Right atrium auricular region (tissue), 2 donors: Measurements from ENCODE around the gene EFNA3. TPM values are rescaled to one million over a fixed set of nuclear protein-coding genes. Genes with fewer than 3 reads are reported as not detected.

Experiments used
- DNase-seq: peaks from one replicate; pipeline ENCODE4 v3.0.0-alpha.2; 2019; ENCODE audit warnings: low spot score
- H3K27ac ChIP-seq, 2 donors: fragments of 200-600 bp; sonication (generic); 1 replicate in 1 of 2; 2 replicates in 1 of 2; pipeline ENCODE4 v1.5.1; 2016 to 2019
- H3K27me3 ChIP-seq, 2 donors: fragments of 200-600 bp; sonication (generic); one replicate each; pipeline versions ENCODE4 v1.5.1 to v1.6.0; 2017 to 2019
- H3K36me3 ChIP-seq: fragments of 200-600 bp; sonication (generic); one replicate; pipeline ENCODE4 v1.5.1; 2016
- H3K4me1 ChIP-seq, 2 donors: fragments of 200-600 bp; sonication (generic); one replicate each; pipeline versions ENCODE4 v1.5.1 to v1.6.0; 2017 to 2019
- H3K4me3 ChIP-seq, 2 donors: fragments of 200-600 bp; sonication (generic); 1 replicate in 1 of 2; 2 replicates in 1 of 2; pipeline ENCODE4 v1.5.1; 2017 to 2019; ENCODE audit warnings: mild to moderate bottlenecking in 1 of 2, moderate library complexity in 1 of 2
- H3K9me3 ChIP-seq, 2 donors: fragments of 200-600 bp; sonication (generic); one replicate each; pipeline ENCODE4 v1.5.1; 2019
- CTCF ChIP-seq, 2 donors: fragments of 200-600 bp; sonication (generic); IDR thresholded peaks; one replicate each; pipeline ENCODE4 v1.5.1; 2019; ENCODE audit warnings: antibody characterized with exemption in 2 of 2
- total RNA-seq, 2 donors: library from RNA; depleted of rRNA; stranded (reverse); fragments of >200 nt; gene quantifications; one replicate each; pipeline ENCODE4 v1.1.0, GENCODE V29; 2016

The EFNA3 gene
- total RNA-seq, 2 donors from 2014 or later, result 3.2 TPM; not detected in 1

GRCh38 chr1:155105604-155106011 lies 27.0 kb downstream of the EFNA3 start:
- TF ChIP-seq CTCF (IDR thresholded peaks at IDR 0.05), result no peak
- Histone ChIP-seq H3K27me3 (no peaks in the 10 kb centered on the region), H3K9me3 (no peaks in the 10 kb centered on the region), H3K4me3 (no peak overlapping the region), H3K27ac (no peak overlapping the region), H3K36me3 (no peaks in the 10 kb centered on the region), H3K4me1 (peaks cover 0 to 15% of the 10 kb centered on the region in 2 donors)
- DNase-seq, result no peak

- Histone ChIP-seq H3K27ac (no peak overlapping the region), H3K27me3 (no peaks in the 10 kb centered on the region), H3K4me3 (no peak overlapping the region), H3K4me1 (peaks cover 0 to 15% of the 10 kb centered on the region in 2 donors), H3K36me3 (no peaks in the 10 kb centered on the region), H3K9me3 (no peaks in the 10 kb centered on the region)
- TF ChIP-seq CTCF (IDR thresholded peaks at IDR 0.05), result no peak
- no peak for DNase-seq
Measured at GRCh38 chr1:155106862-155107261, 28.2 kb downstream of the EFNA3 start.

- no peak overlapping the region for H3K4me3 ChIP-seq
- DNase-seq, result no peak
- no peaks in the 10 kb centered on the region for H3K9me3 ChIP-seq
- no peaks in the 10 kb centered on the region for H3K27me3 ChIP-seq
- peaks cover 0 to 15% of the 10 kb centered on the region in 2 donors for H3K4me1 ChIP-seq
- H3K36me3 ChIP-seq, result no peaks in the 10 kb centered on the region
- no peak overlapping the region for H3K27ac ChIP-seq
- no peak for TF ChIP-seq CTCF (IDR thresholded peaks at IDR 0.05)
Measured at GRCh38 chr1:155107309-155108264, 28.9 kb downstream of the EFNA3 start.

- H3K4me1 ChIP-seq, result peaks cover 0 to 15% of the 10 kb centered on the region in 2 donors
- no peak overlapping the region for H3K27ac ChIP-seq
- DNase-seq, result no peak
- no peak for TF ChIP-seq CTCF (IDR thresholded peaks at IDR 0.05)
- H3K9me3 ChIP-seq, result no peaks in the 10 kb centered on the region
- no peaks in the 10 kb centered on the region for H3K36me3 ChIP-seq
- H3K4me3 ChIP-seq, result no peak overlapping the region
- H3K27me3 ChIP-seq, result no peaks in the 10 kb centered on the region
Measured at GRCh38 chr1:155108296-155108695, 29.7 kb downstream of the EFNA3 start.

- H3K27ac ChIP-seq, result no peak overlapping the region
- no peak overlapping the region for H3K4me3 ChIP-seq
- TF ChIP-seq CTCF (IDR thresholded peaks at IDR 0.05), result no peak
- H3K27me3 ChIP-seq, result no peaks in the 10 kb centered on the region
- no peak for DNase-seq
- H3K9me3 ChIP-seq, result no peaks in the 10 kb centered on the region
- H3K36me3 ChIP-seq, result no peaks in the 10 kb centered on the region
- peaks cover 0 to 4% of the 10 kb centered on the region in 2 donors for H3K4me1 ChIP-seq
Measured at GRCh38 chr1:155110381-155110780, 31.7 kb downstream of the EFNA3 start.
